Prostate gland (tissue), 2 donors: ENCODE data around the gene SACM1L. TPM values are rescaled to one million over a fixed set of nuclear protein-coding genes. Genes with fewer than 3 reads are reported as not detected.
"Not testable (repeated sequence)": the region's sequence is repeated elsewhere in the genome, so short reads cannot be mapped to it uniquely, and the experiment has no call there.

Source experiments
- DNase-seq: peaks from one replicate; pipeline ENCODE4 v3.0.0-alpha.2; 2019; ENCODE audit warnings: low spot score
- H3K27ac ChIP-seq, 2 donors: fragments of 200-600 bp; sonication (generic); 2 replicates each; pipeline ENCODE4 v1.5.1; 2017 to 2019
- H3K27me3 ChIP-seq: fragments of 200-600 bp; sonication (generic); replicated peaks from 2 replicates; pipeline ENCODE4 v1.5.1; 2019; ENCODE audit not compliant: insufficient read depth
- H3K36me3 ChIP-seq, 2 donors: fragments of 200-600 bp; sonication (generic); 1 replicate in 1 of 2; 2 replicates in 1 of 2; pipeline versions ENCODE4 v1.5.1 to v1.8.1; 2017 to 2019
- H3K4me1 ChIP-seq: fragments of 200-600 bp; sonication (generic); replicated peaks from 2 replicates; pipeline ENCODE4 v1.5.1; 2019
- H3K4me3 ChIP-seq, 2 donors: fragments of 200-600 bp; sonication (generic); 2 replicates each; pipeline ENCODE4 v1.5.1; 2017 to 2019
- H3K9me3 ChIP-seq: fragments of 200-600 bp; sonication (generic); 2 replicates; pipeline ENCODE4 v1.5.1; 2017
- POLR2A ChIP-seq: fragments of 450-650 bp; IDR thresholded peaks from one replicate; pipeline ENCODE4 v1.6.1; 2016; ENCODE audit warnings: antibody characterized with exemption, mild to moderate bottlenecking
- POLR2AphosphoS5 ChIP-seq: sonication (generic); formaldehyde crosslinking; IDR thresholded peaks from one replicate; pipeline ENCODE4 v1.6.1; 2017; ENCODE audit warnings: antibody characterized with exemption
- WGBS: methylation state at CpG from one replicate; pipeline ENCODE4 v1.1.5; 2018; 5-methylcytosine and 5-hydroxymethylcytosine counted together
- intact Hi-C: fragments of 100-400 bp; cut with DNase I; formaldehyde crosslinking; loops from one replicate; pipeline ENCODE4 v1.14.2; 2022
- total RNA-seq, 2 donors: library from RNA; depleted of rRNA; stranded (reverse); fragments of >200 nt; gene quantifications; one replicate each; pipeline ENCODE4 v1.1.0, GENCODE V29; 2016
- TF ChIP-seq, protein P1 (sequence below), 4 experiments: fragments of 200-600 bp in 2 of 4; fragments of 450-650 bp in 2 of 4; sonication (generic) in 2 of 4; IDR thresholded peaks; 1 replicate in 3 of 4; 2 replicates in 1 of 4; pipeline ENCODE4 v1.5.1; 2016 to 2019; ENCODE audit warnings: antibody characterized with exemption in 4 of 4, mild to moderate bottlenecking in 2 of 4, moderate library complexity in 2 of 4

Gene SACM1L
- total RNA-seq, 2 donors from 2014 or later, result 56.6 to 62.8 TPM

GRCh38 chr3:45681846-45682245 is 7.3 kb upstream of the SACM1L start:
- intact Hi-C loops, result no loop called here
- TF ChIP-seq POLR2AphosphoS5 (no peak), POLR2A (no peak)
- TF ChIP-seq, protein P1, sequence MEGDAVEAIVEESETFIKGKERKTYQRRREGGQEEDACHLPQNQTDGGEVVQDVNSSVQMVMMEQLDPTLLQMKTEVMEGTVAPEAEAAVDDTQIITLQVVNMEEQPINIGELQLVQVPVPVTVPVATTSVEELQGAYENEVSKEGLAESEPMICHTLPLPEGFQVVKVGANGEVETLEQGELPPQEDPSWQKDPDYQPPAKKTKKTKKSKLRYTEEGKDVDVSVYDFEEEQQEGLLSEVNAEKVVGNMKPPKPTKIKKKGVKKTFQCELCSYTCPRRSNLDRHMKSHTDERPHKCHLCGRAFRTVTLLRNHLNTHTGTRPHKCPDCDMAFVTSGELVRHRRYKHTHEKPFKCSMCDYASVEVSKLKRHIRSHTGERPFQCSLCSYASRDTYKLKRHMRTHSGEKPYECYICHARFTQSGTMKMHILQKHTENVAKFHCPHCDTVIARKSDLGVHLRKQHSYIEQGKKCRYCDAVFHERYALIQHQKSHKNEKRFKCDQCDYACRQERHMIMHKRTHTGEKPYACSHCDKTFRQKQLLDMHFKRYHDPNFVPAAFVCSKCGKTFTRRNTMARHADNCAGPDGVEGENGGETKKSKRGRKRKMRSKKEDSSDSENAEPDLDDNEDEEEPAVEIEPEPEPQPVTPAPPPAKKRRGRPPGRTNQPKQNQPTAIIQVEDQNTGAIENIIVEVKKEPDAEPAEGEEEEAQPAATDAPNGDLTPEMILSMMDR (IDR thresholded peaks at IDR 0.05), result no peak
- no peak overlapping the region for H3K4me3 ChIP-seq
- no peak overlapping the region for H3K27ac ChIP-seq
- H3K27me3 ChIP-seq, result no peaks in the 10 kb centered on the region
- WGBS, result 96% methylated on average over 3 of the region's 3 CpGs
- H3K36me3 ChIP-seq, result no peaks in the 10 kb centered on the region
- H3K9me3 ChIP-seq, result no peaks in the 10 kb centered on the region
- H3K4me1 ChIP-seq, result peaks cover 5% of the 10 kb centered on the region
- no peak for DNase-seq

- Histone ChIP-seq H3K27me3 (no peaks in the 10 kb centered on the region), H3K4me1 (peaks cover 3% of the 10 kb centered on the region), H3K36me3 (no peaks in the 10 kb centered on the region), H3K27ac (no peak overlapping the region), H3K9me3 (no peaks in the 10 kb centered on the region), H3K4me3 (no peak overlapping the region)
- TF ChIP-seq POLR2A (no peak), POLR2AphosphoS5 (no peak)
- TF ChIP-seq, protein P1 (IDR thresholded peaks at IDR 0.05), result no peak
- no peak for DNase-seq
- intact Hi-C loops, result no loop called here
- 94% methylated on average over 2 of the region's 2 CpGs for WGBS
Observed at GRCh38 chr3:45682311-45682710, 6.9 kb upstream of the SACM1L start.

DNA sequence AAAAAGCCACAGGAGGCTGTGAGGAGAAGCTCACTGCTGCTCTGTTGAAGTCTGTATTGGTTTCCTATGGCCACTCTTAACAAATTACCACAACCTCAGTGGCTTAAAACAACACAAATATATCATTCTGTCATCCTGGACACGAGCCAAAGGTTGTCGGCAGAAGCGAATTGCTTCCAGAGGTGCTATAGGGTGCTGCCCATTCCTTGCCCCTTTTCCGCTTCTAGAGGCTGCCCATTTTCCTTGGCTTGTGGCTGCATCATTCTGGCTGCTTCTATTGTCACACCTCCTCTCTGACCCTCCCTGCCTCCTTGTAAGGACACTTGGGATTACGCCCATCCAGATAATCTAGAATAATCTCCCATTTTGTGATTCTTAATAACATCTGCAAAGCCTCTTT is 6.4 kb upstream of the SACM1L start:
- TF ChIP-seq POLR2A (no peak), POLR2AphosphoS5 (no peak)
- TF ChIP-seq, protein P1 (IDR thresholded peaks at IDR 0.05), result no peak
- peaks cover 3% of the 10 kb centered on the region for H3K4me1 ChIP-seq
- no peak overlapping the region for H3K4me3 ChIP-seq
- no peaks in the 10 kb centered on the region for H3K9me3 ChIP-seq
- no peak for DNase-seq
- no peak overlapping the region for H3K27ac ChIP-seq
- H3K27me3 ChIP-seq, result no peaks in the 10 kb centered on the region
- intact Hi-C loops, result no loop called here
- no peaks in the 10 kb centered on the region for H3K36me3 ChIP-seq
- 77% methylated on average over 5 of the region's 5 CpGs for WGBS

- no peaks in the 10 kb centered on the region for H3K36me3 ChIP-seq
- H3K27ac ChIP-seq, result no peak overlapping the region
- no peak for DNase-seq
- H3K9me3 ChIP-seq, result no peaks in the 10 kb centered on the region
- H3K27me3 ChIP-seq, result no peaks in the 10 kb centered on the region
- WGBS, result 60% methylated on average over 13 of the region's 13 CpGs
- no peaks in the 10 kb centered on the region for H3K4me1 ChIP-seq
- TF ChIP-seq POLR2A, result no peak
- TF ChIP-seq, protein P1 (IDR thresholded peaks at IDR 0.05), result no peak
- no peak for TF ChIP-seq POLR2AphosphoS5
- intact Hi-C loops, result no loop called here
- no peak overlapping the region for H3K4me3 ChIP-seq
Observed at GRCh38 chr3:45683417-45684326, 5.5 kb upstream of the SACM1L start.

DNA sequence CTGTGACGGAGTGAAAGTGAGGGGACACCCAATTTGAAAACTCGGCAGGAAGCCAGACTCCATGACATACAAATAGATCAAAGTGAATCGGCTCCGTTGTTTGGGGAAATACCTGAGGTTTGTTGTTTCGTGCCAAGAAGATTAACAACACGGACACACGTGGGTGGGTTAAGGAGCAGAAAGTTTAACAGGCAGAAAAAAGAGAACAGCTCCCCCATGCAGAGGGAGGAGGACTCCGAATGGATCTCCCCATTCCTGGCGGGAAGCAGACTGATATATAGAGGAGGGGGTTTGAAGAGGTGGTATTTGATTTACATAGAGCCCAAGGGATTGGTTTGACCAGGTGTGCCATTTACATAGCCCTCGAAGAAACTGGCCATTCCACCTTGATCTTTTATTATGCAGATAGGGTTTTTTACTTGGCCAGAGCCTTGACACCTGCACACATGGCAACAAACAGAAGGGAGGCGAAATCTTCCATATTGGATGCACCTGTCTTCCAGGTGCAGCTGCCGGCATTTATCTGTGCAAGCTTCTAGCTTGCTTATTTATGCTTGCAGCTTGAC is 4.8 kb upstream of the SACM1L start:
- no peak for TF ChIP-seq POLR2A
- no peak for DNase-seq
- no peak overlapping the region for H3K27ac ChIP-seq
- no peaks in the 10 kb centered on the region for H3K27me3 ChIP-seq
- WGBS, result 33% methylated on average over 12 of the region's 12 CpGs
- H3K4me1 ChIP-seq, result no peaks in the 10 kb centered on the region
- no peaks in the 10 kb centered on the region for H3K9me3 ChIP-seq
- intact Hi-C loops, result no loop called here
- H3K4me3 ChIP-seq, result no peak overlapping the region
- no peaks in the 10 kb centered on the region for H3K36me3 ChIP-seq

DNA sequence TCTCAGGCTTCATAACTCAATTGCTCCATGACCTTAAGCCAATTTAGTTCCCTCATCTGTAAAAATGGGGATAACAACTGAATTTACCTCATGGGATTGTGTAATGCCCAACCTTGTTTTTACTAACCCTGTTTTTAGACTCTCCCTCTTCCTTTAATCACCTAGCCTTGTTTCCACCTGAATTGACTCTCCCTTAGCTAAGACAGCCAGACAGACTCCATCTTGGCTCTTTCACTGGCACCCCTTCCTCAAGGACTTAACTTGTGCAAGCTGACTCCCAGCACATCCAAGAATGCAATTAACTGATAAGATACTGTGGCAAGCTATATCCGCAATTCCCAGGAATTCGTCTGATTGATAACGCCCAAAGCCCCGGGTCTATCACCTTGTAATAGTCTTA is 3.5 kb upstream of the SACM1L start:
- DNase-seq, H3K36me3 ChIP-seq, H3K27me3 ChIP-seq, H3K4me3 ChIP-seq, H3K27ac ChIP-seq, H3K9me3 ChIP-seq, H3K4me1 ChIP-seq, intact Hi-C loops: not testable (repeated sequence)
- 66% methylated on average over 4 of the region's 4 CpGs for WGBS
